H9 (cell line): ENCODE results near the gene DHRS7C. TPM values are rescaled to one million over a fixed set of nuclear protein-coding genes. Genes with fewer than 3 reads are reported as not detected.

Experiments
- DNase-seq: peaks from one replicate; pipeline ENCODE4 v3.0.0-alpha.2; 2017
- H2AFZ ChIP-seq: one replicate; pipeline ENCODE4 v1.6.1; 2013; ENCODE audit warnings: mild to moderate bottlenecking, low read length, control low read depth, moderate library complexity
- H2AK5ac ChIP-seq: 2 replicates; pipeline ENCODE4 v1.6.1; 2013; ENCODE audit warnings: low read length, control low read depth, mixed read lengths; ENCODE audit not compliant: insufficient read length
- H2BK120ac ChIP-seq: one replicate; pipeline ENCODE4 v1.6.1; 2013; ENCODE audit warnings: low read depth, mild to moderate bottlenecking, low read length, control low read depth, inconsistent platforms; ENCODE audit not compliant: poor library complexity, severe bottlenecking
- H2BK12ac ChIP-seq: 2 replicates; pipeline ENCODE4 v1.6.1; 2013; ENCODE audit warnings: low read length, control low read depth, mixed read lengths, low read depth; ENCODE audit not compliant: insufficient read length
- H2BK15ac ChIP-seq: 2 replicates; pipeline ENCODE4 v1.6.1; 2013; ENCODE audit warnings: low read depth, low read length, control low read depth
- H2BK20ac ChIP-seq: one replicate; pipeline ENCODE4 v1.6.1; 2013; ENCODE audit warnings: low read depth, mild to moderate bottlenecking, low read length, control low read depth, inconsistent platforms; ENCODE audit not compliant: poor library complexity, severe bottlenecking
- H2BK5ac ChIP-seq: 2 replicates; pipeline ENCODE4 v1.6.1; 2013; ENCODE audit warnings: low read length, control low read depth, mixed read lengths; ENCODE audit not compliant: insufficient read length
- H3K14ac ChIP-seq: 2 replicates; pipeline ENCODE4 v1.6.1; 2013; ENCODE audit warnings: low read length, control low read depth; ENCODE audit not compliant: insufficient read depth
- H3K18ac ChIP-seq: 2 replicates; pipeline ENCODE4 v1.6.1; 2013; ENCODE audit warnings: low read depth, mild to moderate bottlenecking, mixed read lengths, low read length, control low read depth; ENCODE audit not compliant: insufficient read length
- H3K23ac ChIP-seq: 2 replicates; pipeline ENCODE4 v1.6.1; 2013; ENCODE audit warnings: low read length, control low read depth, mixed read lengths, low read depth; ENCODE audit not compliant: insufficient read length
- H3K23me2 ChIP-seq: 2 replicates; pipeline ENCODE4 v1.6.1; 2013; ENCODE audit warnings: low read depth, mild to moderate bottlenecking, mixed read lengths, low read length, control low read depth; ENCODE audit not compliant: insufficient read length, poor library complexity, severe bottlenecking
- H3K27ac ChIP-seq: 2 replicates; pipeline ENCODE4 v1.5.1; 2013; ENCODE audit warnings: low read length, control low read depth, mixed read lengths, low read depth; ENCODE audit not compliant: insufficient read length
- H3K27me3 ChIP-seq: 2 replicates; pipeline ENCODE4 v1.6.1; 2013; ENCODE audit warnings: low read length, control low read depth, inconsistent platforms; ENCODE audit not compliant: insufficient read depth
- H3K4ac ChIP-seq: 2 replicates; pipeline ENCODE4 v1.6.1; 2013; ENCODE audit warnings: low read depth, mild to moderate bottlenecking, control low read depth, inconsistent platforms, low read length, moderate library complexity
- H3K4me1 ChIP-seq: 2 replicates; pipeline ENCODE4 v1.6.1; 2013; ENCODE audit warnings: low read length, control low read depth, inconsistent platforms; ENCODE audit not compliant: insufficient read depth
- H3K4me2 ChIP-seq: 2 replicates; pipeline ENCODE4 v1.6.1; 2013; ENCODE audit warnings: low read length, control low read depth, mixed read lengths; ENCODE audit not compliant: insufficient read length, insufficient read depth
- H3K56ac ChIP-seq: 2 replicates; pipeline ENCODE4 v1.6.1; 2013; ENCODE audit warnings: low read depth, mild to moderate bottlenecking, mixed read lengths, low read length, control low read depth; ENCODE audit not compliant: insufficient read length
- H3K79me1 ChIP-seq: 2 replicates; pipeline ENCODE4 v1.6.1; 2013; ENCODE audit warnings: low read depth, mild to moderate bottlenecking, moderate library complexity, low read length, control low read depth, inconsistent platforms; ENCODE audit not compliant: insufficient read depth, poor library complexity, severe bottlenecking
- H3K79me2 ChIP-seq: 2 replicates; pipeline ENCODE4 v1.6.1; 2013; ENCODE audit warnings: low read length, control low read depth, inconsistent platforms; ENCODE audit not compliant: insufficient read depth
- H3K9ac ChIP-seq: 2 replicates; pipeline ENCODE4 v1.6.1; 2013; ENCODE audit warnings: low read length, control low read depth, mixed read lengths; ENCODE audit not compliant: insufficient read length; ENCODE audit errors: extremely low read depth
- H3K9me3 ChIP-seq: one replicate; pipeline ENCODE4 v1.6.1; 2013; ENCODE audit warnings: low read depth, low read length, inconsistent platforms; ENCODE audit not compliant: control insufficient read depth
- H3T11ph ChIP-seq: one replicate; pipeline ENCODE4 v1.6.1; 2013; ENCODE audit warnings: mild to moderate bottlenecking, low read length, control low read depth, inconsistent platforms
- H4K20me1 ChIP-seq: one replicate; pipeline ENCODE4 v1.6.1; 2013; ENCODE audit not compliant: control insufficient read depth, insufficient read length, insufficient read depth
- H4K5ac ChIP-seq: 2 replicates; pipeline ENCODE4 v1.6.1; 2013; ENCODE audit warnings: low read depth, mild to moderate bottlenecking, mixed read lengths, low read length, control low read depth; ENCODE audit not compliant: insufficient read length
- H4K8ac ChIP-seq: replicated peaks from 2 replicates; pipeline ENCODE4 v1.6.1; 2013; ENCODE audit warnings: low read length, control low read depth, mixed read lengths, low read depth; ENCODE audit not compliant: insufficient read length
- H4K91ac ChIP-seq: 2 replicates; pipeline ENCODE4 v1.6.1; 2013; ENCODE audit warnings: low read depth, mild to moderate bottlenecking, moderate library complexity, mixed read lengths, low read length, control low read depth; ENCODE audit not compliant: insufficient read length
- H3K27ac Mint-ChIP-seq, 3 experiments: 2 replicates in 2 of 3; 3 replicates in 1 of 3; pipeline ENCODE4 v1.8.0; 2020 to 2021; ENCODE audit warnings: mixed read lengths in 3 of 3, mild to moderate bottlenecking in 1 of 3, moderate library complexity in 1 of 3
- H3K27me3 Mint-ChIP-seq: 2 replicates; pipeline ENCODE4 v1.8.0; 2021; ENCODE audit warnings: low read depth, mild to moderate bottlenecking, moderate library complexity, mixed read lengths
- H3K36me3 Mint-ChIP-seq, 3 experiments: 2 replicates in 2 of 3; 3 replicates in 1 of 3; pipeline ENCODE4 v1.8.0; 2020 to 2021; ENCODE audit warnings: low read depth in 3 of 3, mixed read lengths in 3 of 3; ENCODE audit not compliant: insufficient read depth in 1 of 3
- H3K4me1 Mint-ChIP-seq, 2 experiments: 2 replicates each; pipeline ENCODE4 v1.8.0; 2020; ENCODE audit warnings: mixed read lengths in 2 of 2
- H3K4me3 Mint-ChIP-seq, 2 experiments: 2 replicates in 1 of 2; 3 replicates in 1 of 2; pipeline ENCODE4 v1.8.0; 2020 to 2021; ENCODE audit warnings: mild to moderate bottlenecking in 2 of 2, mixed read lengths in 2 of 2, moderate library complexity in 1 of 2
- H3K9me3 Mint-ChIP-seq, 2 experiments: 2 replicates in 1 of 2; 3 replicates in 1 of 2; pipeline ENCODE4 v1.8.0; 2020; ENCODE audit warnings: mild to moderate bottlenecking in 2 of 2, mixed read lengths in 2 of 2, moderate library complexity in 1 of 2
- CTCF ChIP-seq: fragments of 200-600 bp; sonication (generic); conservative IDR thresholded peaks from 3 replicates; pipeline ENCODE4 v1.8.0; 2021; ENCODE audit warnings: antibody characterized with exemption, mild to moderate bottlenecking
- WGBS: extraction: QIAGEN DNeasy Blood & Tissue Kit; methylation state at CpG from one replicate; pipeline ENCODE4 v1.1.7; 2013; ENCODE audit warnings: missing lambda C conversion rate, low lambda C conversion rate, mixed read lengths; ENCODE audit not compliant: insufficient read length; ENCODE audit errors: extremely low coverage; 5-methylcytosine and 5-hydroxymethylcytosine counted together
- total RNA-seq: library from RNA; stranded (reverse); gene quantifications from 2 replicates; pipeline ENCODE4 v1.2.1, GENCODE V29; 2021

DHRS7C gene
- total RNA-seq, 1 experiment from 2014 or later: not detected

- Mint-ChIP-seq H3K9me3 (peaks cover 0 to 2% of the 10 kb centered on the region in 2 experiments; a peak in 1 of 5 replicates), H3K27me3 (peaks cover 9% of the 10 kb centered on the region), H3K4me1 (peaks cover 0 to 2% of the 10 kb centered on the region in 2 experiments; a peak in 1 of 4 replicates), H3K36me3 (no peaks in the 10 kb centered on the region), H3K27ac (no peak overlapping the region), H3K4me3 (no peak overlapping the region)
- Histone ChIP-seq H2BK12ac (no peak overlapping the region), H3K56ac (no peak overlapping the region), H3K4me2 (no peak overlapping the region), H4K5ac (no peak overlapping the region), H3K14ac (no peak overlapping the region), H2BK120ac (no peak overlapping the region), H2AK5ac (no peak overlapping the region), H3K27ac (no peak overlapping the region), H4K91ac (no peak overlapping the region), H3K79me1 (no peaks in the 10 kb centered on the region), H3K9ac (no peak overlapping the region), H2AFZ (no peak overlapping the region), H3K79me2 (no peaks in the 10 kb centered on the region), H2BK15ac (no peak overlapping the region), H4K8ac (no peak overlapping the region), H4K20me1 (no peaks in the 10 kb centered on the region), H2BK20ac (no peak overlapping the region), H3T11ph (no peak overlapping the region), H3K4me1 (no peaks in the 10 kb centered on the region), H3K23me2 (no peaks in the 10 kb centered on the region), H3K23ac (no peak overlapping the region), H2BK5ac (no peak overlapping the region), H3K4ac (no peak overlapping the region), H3K27me3 (no peaks in the 10 kb centered on the region), H3K18ac (no peak overlapping the region), H3K9me3 (no peaks in the 10 kb centered on the region)
- WGBS: no CpG with 5 or more reads among the region's 1 CpG
- TF ChIP-seq CTCF: no peak
- no peak for DNase-seq
Measured at GRCh38 chr17:9760266-9760665, 31.1 kb downstream of the DHRS7C start.
